ENCODE results near the gene POLG.

The POLG gene

DNA sequence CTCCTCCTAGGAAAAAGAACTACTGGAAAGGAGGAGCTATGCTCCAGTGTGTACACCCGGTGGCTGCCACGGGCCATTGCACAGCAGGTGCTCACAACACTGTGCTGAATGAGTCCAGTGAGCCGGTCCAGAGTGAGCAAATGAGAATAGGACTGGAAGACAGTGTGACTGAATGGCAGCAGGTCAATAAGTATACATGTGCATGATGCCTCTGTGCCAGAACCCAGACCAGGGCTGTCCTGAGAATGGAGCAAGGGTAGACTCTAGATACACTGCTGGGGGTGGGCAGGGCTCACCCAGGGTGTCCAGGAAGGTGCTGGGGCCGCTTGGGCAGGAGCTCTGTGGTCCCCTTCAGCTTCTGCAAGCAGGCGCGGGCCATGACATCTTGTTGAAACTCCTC is 8.3 kb downstream of the POLG start:
- no peak for DNase-seq (ENCODE audit: low spot score)

DNA sequence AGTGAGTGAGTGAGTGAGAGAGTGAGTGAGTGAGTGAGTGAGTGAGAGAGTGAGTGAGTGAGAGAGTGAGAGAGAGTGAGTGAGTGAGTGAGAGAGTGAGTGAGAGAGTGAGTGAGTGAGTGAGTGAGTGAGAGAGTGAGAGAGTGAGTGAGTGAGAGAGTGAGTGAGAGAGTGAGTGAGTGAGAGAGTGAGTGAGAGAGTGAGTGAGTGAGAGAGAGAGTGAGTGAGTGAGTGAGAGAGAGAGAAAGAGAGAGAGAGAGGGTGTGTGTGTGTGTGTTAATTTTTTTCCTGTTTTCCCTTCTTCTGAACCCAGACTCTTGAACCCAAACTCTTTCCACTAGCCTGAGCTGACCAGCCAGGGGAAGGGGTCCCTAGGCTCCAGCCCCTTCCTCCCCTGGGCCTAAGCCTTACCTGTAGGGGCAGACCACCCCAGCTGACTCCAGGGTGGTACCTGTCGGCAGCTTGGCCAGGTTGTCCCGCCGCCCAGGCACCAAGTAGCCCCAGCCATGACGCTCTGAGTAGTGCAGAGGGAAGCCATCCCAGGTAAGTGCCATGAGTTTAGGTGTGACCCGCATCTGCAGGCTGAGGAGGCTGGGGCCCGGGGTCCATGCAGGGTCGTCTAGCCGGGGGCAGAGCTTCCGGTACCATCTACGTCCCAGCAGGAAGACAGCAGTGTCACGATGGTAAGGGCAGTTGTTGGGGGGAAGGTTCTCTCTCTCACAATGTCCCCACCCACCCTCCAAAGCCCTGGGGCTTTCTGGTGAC is 9.4 kb downstream of the POLG start:
- DNase-seq (ENCODE audit: low spot score), result no peak

DNA sequence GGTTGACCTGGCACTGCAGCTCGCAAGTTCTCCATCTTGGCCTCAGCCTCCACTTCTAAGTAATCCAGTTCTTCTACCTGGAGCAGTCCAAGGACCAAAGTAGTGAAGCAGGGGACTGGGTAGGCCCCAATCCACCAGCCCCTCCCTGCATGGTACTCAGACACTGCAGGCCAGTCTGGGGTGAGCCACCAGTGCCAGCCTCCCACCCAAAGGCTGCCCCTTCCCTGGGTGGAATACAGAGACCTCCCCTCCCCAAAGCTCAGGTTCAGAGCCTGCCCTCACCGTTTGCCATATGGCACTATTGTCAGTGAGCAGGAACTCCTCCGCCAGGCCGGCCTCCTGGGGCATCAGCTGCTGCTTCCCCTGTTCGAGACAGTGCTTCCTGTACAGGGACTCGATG is 10.8 kb downstream of the POLG start:
- no peak for DNase-seq (ENCODE audit: low spot score)

DNA sequence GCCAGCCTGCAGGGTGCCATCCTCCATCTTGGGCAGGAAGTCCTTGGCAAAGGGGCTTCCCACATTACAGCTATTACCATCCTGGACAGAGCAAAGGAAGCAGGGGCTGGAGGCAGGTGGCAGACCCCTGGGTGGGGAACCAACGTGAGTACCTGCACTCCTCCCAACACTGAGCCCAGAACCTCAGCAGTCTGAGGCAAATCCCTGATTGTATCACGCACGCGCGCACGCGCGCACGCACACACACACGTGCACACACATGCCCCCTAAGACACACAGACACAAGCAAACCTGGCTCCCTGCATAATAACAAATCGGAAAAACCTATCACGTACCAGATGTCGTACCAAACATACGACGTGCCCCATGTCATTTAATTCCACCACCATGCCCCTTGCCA is 11.8 kb downstream of the POLG start:
- DNase-seq (ENCODE audit: low spot score), result no peak

DNA sequence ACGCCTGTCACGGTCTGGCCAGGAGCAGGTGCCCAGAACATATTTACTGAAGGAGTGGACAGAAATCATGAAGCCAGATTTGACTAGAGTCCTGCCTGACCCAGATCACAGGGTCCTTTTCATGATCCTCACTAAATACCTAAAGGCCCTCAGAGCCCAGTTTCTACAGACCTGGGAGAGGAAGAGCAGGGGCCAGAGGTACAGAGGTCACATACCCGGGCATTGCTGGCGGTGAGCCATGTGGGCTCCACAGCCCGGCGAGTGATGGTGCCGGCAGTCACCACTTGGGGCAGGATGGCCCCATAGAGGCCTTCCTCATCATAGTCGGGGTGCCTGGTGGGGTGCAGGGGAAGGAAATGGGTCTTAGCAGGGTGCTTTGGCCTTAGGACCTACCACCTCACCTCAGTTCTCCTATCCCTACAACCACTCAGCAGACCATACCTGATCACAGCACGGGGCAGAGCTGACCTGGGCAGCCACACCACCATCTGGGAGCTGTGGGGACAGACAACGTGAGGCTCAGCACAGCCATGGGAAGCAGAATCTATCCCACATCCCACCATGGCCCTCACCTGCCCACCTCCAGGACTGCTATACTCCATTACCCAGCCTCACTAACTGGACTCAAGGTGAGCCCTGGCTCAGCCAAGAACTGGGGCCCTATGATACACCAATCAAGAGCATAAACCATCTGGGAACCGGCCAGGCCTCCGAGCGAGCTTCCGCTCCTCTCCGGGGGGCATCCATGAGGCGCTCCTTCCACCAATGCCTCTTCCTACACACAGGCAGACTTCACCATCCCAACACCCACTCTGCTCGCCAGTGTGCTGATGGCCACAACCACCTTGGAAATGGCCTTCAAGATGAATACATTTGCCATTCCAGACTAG is 12.9 kb downstream of the POLG start:
- DNase-seq (ENCODE audit: low spot score), result no peak

DNA sequence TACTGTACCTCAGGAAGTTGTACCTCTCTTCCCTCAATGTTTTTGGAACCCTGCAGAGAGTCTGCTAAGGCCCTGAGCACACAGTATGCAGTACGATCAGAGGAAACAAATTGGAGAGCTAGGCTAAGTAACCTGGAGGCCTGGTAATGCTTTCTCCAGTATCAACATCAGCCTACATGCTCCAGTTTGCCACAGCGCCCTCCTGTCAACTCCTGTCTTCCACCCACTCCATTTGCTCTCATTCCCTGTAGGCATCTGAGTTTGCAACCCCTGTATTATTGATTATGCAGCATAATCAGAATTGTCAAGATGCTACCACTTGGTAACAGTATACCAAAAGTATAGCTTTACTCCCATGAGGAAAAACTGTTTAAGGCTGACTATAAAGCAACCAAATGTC is 14.4 kb downstream of the POLG start:
- no peak for DNase-seq (ENCODE audit: low spot score)

DNA sequence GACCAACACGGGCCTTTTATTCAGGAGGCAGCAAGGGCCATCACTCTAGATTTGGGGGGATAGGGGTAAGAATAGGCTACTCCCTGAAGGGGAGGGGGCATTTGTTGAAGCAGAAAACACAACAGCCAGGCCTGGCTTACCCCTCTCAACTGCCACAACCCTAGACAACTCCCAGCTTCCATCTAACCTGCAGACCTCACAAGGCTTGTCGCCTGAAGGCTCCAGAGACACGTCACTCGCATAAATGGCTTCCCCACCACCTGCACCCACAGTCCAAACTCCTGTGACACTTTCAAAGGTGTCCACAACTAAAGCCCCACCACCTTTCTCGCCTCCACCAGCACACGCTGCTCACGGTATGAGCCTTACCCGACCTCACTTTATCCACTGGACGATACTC is 14.9 kb downstream of the POLG start:
- no peak for DNase-seq (ENCODE audit: low spot score)

DNA sequence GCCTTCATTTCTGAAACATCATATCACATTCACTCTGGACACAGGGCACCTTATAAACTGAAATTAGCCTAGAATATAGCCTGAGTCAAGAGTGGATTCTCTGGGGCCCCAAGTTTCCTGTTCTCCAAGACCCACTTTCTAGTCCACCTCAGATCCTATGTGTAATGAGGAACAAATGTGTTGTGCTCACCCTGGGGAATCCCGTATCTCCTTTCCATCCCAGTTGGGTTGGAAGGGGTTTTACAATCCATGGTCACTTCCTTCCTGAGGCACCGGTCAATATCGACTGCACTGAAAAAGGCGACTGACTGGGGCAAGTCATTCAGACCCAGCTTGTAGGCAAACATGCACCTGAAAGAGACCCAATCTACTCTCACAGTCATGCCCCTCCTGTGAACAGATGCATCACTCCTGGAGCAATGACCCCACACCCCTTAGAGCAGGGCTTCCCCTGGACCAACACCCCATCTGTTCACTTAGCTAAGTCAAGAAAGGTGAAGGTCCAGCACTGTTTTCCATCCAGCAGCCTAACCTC is 17.4 kb downstream of the POLG start:
- DNase-seq (ENCODE audit: low spot score), result no peak

DNA sequence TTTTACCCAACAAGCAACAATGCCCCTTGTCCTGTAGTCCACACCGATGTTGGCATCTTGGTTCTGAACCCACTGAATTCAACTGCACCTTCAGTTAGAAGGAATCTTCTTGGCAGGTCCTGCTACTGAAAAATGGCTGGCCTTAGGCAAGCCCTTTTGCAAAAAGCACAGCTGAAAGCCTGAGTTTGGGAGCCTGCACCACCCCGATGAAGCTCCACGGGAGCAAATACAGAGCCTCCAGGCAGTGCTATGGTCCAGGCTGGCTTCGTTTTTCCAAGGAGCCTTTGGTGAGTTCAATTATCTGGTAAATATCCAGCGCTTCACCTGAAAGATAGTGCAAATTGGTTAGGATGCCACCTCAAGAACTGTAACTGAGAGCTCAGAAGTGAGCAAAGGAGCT is 18.1 kb downstream of the POLG start:
- no peak for DNase-seq (ENCODE audit: low spot score)

DNA sequence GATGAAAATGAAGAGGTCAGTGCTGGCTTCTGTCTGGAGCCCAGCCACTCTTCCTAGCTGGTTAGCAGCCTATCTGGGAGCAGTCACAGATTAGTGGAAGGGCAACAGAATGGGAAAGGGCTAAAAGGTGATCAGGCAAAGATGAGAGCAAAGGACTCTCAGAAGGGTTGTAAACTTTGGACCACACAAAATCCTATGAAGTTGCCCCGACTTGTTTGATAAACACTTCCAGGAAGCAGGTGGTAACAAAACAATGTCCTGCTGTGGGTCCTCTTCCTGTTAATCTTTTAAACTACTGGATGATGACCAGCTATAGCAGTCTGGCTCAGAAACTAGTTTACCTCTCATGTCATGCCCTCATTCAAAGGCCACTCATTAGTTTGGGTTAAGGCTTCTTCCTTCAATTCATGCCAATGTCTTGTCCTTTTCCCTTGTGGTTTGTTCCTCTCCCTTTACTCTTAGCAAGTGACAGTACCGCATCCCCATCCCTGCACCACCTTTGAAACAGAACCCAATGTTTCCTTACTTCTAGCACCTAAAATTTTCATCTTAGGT is 19.2 kb downstream of the POLG start:
- DNase-seq (ENCODE audit: low spot score), result no peak

DNA sequence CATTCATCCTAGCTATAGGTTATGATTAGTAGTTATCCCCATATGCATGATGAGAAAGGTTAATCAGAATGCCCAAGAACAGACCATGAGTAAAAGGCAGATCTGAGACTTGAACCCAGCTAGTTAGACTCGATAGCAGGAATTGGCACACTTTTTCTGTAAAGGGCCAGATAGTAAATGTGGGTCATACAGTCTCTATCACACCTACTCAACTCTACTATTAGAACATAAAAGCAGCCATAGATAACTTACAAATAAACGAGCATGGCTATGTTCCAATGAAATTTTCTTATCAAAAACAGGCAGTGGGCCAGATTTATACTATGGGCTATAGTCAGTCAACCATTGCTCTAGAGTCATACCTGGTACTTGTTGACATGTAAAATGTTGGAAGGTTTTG is 24.6 kb downstream of the POLG start:
- no peak for DNase-seq (ENCODE audit: low spot score)

DNA sequence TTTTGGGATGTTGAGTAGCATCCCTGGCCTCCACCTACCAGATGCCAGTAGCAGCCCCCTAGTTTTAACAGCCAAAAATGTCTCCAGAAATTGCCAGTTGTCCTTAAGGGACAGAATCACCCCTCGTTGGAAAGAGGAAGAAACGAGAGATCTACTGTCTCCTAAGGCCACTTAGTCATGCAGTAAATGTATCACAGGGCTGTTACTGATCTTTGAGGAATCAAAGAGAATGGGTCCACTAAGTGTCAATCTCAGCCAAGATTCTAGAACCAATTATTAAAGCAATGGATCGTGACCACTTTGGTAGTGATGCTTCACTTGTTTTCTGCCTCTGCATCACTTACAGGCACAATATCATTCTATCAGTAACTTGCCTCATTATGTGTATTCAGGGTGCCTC is 26.4 kb downstream of the POLG start:
- DNase-seq (ENCODE audit: low spot score), result no peak

DNA sequence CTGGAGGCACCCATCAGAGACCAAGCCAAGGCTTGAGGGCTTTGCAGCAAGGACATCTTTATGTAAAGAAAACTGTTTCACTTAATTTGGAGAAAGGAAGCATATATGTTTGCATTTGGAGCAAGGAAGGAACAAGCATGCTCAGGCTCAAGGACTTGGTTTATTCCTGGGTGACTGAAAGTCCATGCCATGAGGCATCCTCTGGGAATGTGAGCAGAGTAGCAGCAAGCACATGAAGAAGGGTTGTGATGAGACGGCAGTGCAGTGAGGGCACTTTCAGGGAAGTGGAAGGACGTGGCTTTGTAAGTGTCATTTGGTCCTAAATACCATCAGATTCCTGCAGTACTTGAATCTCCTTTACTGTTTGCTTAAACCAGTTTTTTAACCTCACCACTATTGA is 26.8 kb downstream of the POLG start:
- DNase-seq (ENCODE audit: low spot score), result no peak

DNA sequence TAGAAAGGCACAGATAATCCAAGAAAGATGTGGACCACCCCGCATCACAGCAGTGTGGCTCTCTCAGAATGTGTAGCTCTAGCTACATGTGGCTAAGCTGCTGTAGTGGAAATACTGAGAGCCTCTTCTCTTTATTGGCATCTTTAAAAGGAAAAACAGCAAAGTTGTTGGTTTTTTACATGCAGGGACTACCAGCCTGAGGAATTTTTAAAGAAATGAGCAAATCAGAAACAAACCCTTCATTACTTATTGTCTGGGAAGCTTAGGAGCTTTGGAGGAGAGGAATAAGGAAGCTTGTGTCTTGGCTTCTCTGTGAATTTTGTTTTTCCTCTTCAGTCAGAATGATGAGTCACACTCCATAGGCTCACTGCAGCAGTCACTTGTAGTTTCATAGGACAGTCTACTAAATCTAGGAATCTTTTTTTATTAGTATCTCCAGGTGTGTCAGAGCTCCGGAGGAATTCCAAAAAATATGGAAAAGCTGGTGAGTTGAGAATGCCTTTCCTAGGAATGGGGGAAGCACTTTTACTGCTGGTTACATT is 27.5 kb downstream of the POLG start:
- DNase-seq (ENCODE audit: low spot score), result no peak

DNA sequence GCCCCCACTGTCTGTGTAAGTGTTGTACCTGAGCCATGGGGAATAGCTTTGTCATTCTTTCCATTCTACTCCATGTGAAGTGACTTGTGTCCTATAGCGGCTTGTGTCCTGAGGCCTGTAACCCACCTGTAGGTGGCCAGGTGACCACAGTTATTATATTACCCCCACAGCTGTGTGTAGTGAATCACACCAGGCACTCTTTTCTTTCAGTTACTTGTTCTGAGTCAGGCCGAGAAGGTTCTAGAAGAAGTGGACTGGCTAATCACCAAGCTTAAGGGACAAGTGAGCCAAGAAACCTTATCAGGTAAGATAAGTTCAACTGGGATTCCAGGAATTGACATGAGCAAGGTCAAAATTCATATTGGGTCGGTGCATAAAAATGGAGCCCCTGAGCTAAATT is 29.2 kb downstream of the POLG start:
- DNase-seq (ENCODE audit: low spot score), result no peak

DNA sequence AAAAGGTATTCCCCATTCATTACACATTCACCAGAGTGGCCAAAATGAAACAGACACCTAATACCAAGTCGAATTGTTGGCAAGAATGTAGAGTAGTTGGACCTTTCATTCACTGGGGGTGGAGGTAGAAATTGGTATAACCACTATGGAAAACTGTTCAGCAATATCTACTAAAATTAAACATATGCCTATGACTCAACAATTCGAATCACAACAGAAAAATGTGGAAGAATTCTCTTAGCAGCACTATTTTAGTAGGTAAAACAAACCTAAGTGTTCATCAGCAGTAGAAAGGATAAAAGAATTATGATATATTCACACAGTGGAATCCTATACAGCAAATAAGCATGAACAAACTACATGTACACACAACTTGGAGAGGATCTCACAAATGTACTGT is 30.6 kb downstream of the POLG start:
- no peak for DNase-seq (ENCODE audit: low spot score)

DNA sequence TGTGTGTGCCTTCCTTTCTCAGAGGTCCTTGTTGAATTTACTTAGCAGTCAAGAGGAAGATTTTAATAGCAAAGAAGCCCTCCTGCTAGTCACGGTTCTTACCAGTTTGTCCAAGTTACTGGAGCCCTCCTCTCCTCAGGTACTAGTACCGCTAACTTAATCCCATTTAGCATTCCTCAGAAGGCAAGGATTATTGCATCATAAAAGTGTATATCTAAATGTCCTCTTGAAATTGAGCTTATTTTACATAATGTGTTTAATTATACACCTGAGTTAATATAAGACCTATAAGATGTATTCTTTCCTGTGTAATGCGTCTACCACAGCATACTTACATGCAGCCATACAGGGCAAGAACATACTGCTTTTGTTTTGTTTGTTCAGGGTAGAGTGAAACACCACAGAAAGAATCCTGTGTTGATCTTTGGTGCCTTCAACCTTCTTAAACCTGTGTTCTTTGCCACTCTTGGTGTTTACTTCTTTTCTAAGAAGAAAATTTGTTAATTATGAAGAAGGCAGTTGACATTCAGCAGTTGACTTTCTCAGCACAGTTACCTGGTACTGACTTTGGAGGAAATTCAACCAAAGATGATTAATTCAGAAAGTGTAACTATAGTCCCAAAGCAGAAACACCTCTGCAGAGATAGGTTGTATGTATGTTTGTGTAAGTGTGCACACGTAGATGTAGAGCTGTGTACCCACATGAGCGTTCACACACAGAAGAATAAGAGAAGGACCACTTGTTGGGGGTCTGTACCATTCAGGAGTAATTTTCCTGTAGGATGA is 33.1 kb downstream of the POLG start:
- DNase-seq (ENCODE audit: low spot score), result no peak

DNA sequence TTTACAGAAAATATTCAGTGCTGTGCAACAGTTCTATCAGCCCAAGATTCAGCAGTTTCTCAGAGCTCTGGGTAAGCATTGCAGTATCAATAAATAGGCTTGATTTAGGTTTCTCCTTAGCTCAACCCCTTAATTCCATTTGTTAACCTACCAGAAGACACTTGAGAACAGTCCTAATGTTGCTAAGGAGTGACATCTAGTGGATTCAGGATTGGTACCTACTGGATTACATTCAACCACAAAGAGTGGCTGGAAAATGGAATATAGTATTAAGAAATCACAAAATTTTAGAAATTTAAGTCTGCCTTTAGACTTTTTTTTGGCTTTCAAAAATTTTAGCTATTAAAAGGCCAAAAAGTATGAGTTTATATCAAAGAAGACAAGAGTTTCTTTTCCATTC is 34.7 kb downstream of the POLG start:
- no peak for DNase-seq (ENCODE audit: low spot score)

DNA sequence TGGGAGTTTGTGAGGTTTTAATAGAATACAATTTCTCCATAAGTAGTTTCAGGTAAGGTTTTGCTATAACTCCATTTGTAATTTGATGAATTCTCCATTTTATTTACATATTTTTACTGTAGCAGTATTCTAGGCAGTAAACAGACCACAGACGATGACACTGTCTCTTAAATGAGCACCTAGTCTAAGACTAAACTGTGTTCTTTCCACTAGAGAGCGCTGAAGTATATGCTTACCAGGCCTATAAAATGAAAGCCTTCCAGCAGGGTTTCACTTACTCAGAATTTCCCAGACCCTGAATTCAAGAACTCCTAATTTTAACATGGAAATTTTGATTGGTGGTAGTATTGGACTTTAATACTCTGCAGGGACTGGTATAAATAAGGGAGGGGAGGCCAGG is 41.6 kb downstream of the POLG start:
- no peak for DNase-seq (ENCODE audit: low spot score)

DNA sequence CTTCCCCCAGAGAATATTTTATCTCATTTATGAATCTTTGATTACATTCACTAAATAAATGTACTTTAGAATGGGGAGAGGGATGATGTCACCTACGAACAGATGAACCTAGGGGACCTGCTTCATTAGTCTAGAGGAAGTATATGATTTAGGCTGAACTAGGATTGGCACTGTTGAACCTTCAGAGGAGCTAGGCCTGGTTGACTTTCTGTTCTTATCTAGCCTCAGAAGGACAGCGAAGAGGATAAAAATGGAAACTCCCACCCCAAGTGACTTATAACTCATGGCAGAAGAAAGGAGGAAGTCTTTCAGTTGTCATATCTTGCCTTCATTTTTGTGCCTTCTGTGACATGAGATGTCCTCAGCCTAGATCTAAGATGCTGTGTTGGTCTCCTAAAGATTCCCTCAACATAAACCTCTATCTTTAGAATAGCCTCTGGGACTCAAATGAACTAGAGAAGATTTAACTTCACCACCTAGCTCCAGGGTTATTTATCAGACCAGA is 42.6 kb downstream of the POLG start:
- no peak for DNase-seq (ENCODE audit: low spot score)

DNA sequence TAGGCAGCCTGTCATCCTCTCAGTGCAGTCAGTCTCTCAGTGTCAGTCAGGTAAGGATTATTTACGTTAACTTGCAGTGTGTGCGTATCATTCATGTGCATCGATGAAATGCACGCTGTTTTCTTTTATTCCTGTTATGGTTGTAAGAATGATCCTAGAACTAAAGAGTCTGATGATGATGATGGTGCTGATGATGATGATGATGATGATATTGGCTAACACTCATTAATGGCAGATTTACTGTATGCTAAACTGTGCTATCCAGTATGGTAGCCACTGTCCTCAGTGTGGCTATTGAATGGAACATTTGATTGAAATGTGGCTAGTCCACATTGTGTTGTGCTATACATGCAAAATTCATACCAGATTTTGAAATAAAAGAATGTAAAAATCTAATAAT is 51.4 kb downstream of the POLG start:
- DNase-seq (ENCODE audit: low spot score), result no peak

DNA sequence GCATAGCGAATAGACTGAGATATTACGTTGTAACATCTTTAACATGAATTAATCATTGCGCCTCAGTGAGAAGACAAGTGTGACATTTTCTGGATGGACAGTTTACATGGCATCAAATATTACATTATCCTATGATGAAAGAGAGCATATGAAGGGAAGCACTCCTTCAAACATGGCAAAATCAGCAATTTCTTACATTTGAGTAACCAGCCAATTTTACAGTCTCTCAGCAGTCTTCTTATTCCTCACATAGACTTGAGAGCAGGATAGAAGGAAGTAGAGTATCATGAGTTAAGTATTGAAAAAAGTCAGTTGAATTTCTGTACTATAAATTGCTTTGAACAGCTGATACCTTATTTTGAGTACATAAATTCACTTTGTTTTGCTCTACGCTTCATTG is 52.0 kb downstream of the POLG start:
- DNase-seq (ENCODE audit: low spot score), result no peak

All from NAMALWA (cell line).